GM21576 (cell line): Measurements from ENCODE around the gene CFAP77.

Experiments
- ATAC-seq: cut with Tn5 transposase; IDR thresholded peaks from one replicate; pipeline ENCODE4 v1.9.1; 2021; ENCODE audit warnings: mild to moderate bottlenecking, moderate library complexity; ENCODE audit not compliant: unreplicated experiment

Gene CFAP77

GRCh38 chr9:132486706-132487350 is 76.8 kb downstream of the CFAP77 start:
- no peak for ATAC-seq

DNA sequence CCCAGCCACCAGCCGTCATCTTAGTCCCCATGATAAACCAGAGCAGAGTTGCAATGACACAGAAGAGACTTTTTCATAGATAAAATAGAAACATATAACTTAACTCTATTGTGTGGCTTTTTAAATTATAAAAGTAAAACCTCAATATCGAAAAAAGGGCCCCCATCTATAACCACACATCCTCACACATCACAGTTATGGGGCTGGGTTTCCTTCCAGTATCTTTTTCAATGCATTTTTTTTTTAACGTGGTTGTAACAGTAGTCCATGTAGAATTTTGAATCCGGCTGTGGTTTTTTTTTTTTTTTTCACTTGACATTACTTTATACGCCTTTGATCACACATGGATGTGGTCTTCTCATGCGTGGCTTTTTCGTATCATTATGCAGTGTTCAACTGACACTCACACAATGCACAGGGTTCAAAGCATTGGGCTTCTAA is 77.4 kb downstream of the CFAP77 start:
- no peak for ATAC-seq

- no peak for ATAC-seq
Observed at GRCh38 chr9:132487980-132488535, 78.0 kb downstream of the CFAP77 start.

- ATAC-seq: no peak
Observed at GRCh38 chr9:132488626-132489025, 78.6 kb downstream of the CFAP77 start.

DNA sequence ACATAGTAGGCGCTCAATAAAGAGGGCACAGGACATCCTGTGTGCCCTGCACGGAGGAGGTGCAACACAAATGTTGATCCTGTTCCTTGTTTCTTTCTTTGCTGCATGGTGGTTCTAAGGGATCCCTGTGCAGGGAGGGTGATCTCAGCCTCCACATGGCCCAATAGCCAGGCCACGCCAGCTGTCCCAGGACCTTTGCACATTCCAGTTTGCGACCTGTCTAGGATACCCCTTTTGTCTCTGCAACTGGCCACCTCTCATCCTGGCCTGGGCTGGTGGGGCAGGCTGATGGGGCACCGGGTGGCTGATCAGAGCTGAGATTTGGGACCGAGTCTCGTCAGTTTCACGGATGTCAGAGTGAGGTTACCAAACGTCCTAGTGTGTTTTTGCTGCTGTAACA is 79.5 kb downstream of the CFAP77 start:
- no peak for ATAC-seq

DNA sequence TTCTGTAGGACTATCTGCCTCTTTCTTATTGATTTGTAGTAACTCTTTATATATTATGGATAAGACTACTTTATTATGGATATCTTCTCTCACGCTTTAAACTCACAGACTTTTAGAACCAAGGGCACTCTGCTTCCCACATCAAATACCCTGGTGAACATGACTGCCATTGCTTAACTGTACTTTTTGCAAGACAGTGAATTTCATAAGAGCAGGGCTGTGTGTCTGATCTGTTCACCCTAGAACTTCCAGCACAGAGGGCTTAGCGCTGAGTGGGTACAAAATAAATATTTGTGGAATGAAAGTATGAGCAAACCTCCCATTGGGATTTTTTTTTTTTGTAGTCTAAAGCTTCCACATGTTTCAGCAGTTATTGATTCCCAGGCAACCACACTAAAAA is 84.8 kb downstream of the CFAP77 start:
- ATAC-seq: no peak

- no peak for ATAC-seq
Observed at GRCh38 chr9:132497731-132498130, 87.7 kb downstream of the CFAP77 start.

- no peak for ATAC-seq
Observed at GRCh38 chr9:132498531-132499210, 88.7 kb downstream of the CFAP77 start.

DNA sequence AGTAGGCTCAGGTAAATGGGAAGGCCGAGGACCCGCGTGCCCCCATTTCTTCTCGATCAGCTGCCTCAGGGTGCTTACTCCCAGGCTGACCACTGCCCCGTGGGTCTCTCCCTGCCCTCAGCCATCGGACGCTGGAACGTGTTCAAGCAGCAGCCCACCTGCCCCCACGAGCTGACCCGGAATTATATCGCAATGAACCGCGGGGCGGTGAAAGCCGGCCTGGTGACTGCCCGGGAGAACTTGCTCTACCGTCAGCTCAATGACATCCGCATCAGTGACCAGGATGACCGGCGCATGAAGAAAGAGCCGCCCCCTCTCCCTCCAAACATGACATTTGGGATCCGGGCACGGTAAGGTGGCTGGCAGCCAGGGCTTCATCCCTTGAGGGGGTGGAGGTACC is 89.2 kb downstream of the CFAP77 start:
- no peak for ATAC-seq

- ATAC-seq: no peak
Observed at GRCh38 chr9:132500193-132500592, 90.2 kb downstream of the CFAP77 start.

DNA sequence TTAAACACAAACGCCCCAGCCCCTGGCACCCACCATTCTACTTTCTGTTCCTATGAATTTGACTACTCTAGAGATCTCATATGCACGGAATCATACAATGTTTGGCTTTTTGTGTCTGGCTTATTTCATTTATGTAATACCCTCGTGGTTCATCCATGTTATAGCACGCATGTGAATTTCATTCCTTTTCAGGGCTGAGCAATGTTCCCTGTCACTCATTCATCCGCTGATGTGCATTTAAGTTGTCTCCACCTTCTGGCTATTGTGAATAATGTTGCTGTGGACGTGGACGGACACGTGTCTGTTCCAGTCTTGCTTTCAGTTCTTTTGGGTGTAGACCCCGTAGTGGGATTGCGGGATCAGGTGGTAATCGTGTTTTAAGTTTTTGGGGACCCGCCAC is 92.5 kb downstream of the CFAP77 start:
- ATAC-seq: no peak

DNA sequence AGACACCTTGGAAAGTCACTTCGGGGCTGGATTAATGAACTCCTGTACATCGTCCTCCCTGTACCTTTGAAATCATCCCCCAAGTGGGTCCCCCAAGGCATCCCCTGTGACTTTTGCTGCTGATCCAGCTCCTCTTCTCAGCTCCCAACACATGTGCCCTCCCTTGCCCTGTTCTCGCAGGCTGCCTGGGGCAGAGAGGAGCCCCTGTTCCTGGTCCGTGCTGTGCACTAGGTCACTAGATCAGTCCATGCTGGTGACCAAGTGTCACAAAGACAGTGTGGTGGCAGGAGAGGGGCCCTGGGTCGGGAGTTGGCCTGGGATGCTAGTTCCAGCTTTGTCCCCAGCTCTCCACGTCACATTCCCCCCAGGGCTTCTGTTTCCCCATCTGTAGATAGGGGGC is 93.1 kb downstream of the CFAP77 start:
- ATAC-seq: no peak

DNA sequence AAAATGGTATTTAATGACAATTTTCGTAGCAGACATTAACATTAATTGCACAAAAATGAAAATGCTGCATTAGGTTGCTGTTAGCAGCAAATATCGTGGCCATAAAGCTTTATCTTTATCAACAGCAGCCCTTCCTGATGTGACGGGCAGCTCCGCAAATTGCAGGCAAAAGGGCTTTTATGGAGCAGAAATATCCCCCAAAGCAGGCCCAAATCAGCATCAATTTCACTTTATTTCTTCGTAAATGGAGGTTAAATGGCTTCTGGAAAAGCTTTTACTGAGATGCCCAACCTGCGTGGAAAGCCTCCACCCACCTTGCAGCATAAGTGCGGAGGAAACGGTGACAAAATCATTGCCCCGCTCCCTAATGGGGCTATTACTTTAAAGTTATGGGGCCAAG is 94.5 kb downstream of the CFAP77 start:
- no peak for ATAC-seq

DNA sequence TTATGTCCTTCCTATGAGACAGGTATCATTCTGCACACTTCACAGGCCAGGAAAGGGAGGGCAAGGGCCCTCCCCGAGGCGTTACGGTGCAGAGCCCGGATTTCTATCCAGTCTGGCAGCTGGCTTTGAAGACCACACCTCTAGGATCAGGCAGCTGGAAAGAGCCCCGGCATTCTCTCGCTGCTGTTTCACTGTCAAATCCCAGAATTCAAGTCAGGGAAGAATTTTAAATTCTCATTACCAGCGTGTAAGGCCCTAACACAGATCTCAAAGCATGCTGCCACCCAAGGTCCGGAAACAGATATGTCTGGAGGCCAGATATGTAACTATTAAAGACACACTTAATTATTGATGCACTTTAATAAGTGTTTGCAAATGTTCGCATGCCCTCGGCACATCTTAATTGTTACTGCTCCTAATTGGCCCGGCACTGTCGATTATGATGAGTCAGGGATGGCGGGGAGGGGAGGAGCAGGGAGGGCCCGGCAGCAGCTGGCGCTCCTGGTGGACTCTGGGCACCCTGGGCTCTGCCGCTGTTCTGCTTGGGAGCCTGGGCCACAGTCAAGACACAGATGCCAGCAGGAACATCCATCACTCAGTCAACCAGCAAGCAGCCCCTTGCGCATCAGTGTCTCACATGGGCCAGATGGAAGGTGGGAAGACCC is 96.1 kb downstream of the CFAP77 start:
- ATAC-seq: no peak

DNA sequence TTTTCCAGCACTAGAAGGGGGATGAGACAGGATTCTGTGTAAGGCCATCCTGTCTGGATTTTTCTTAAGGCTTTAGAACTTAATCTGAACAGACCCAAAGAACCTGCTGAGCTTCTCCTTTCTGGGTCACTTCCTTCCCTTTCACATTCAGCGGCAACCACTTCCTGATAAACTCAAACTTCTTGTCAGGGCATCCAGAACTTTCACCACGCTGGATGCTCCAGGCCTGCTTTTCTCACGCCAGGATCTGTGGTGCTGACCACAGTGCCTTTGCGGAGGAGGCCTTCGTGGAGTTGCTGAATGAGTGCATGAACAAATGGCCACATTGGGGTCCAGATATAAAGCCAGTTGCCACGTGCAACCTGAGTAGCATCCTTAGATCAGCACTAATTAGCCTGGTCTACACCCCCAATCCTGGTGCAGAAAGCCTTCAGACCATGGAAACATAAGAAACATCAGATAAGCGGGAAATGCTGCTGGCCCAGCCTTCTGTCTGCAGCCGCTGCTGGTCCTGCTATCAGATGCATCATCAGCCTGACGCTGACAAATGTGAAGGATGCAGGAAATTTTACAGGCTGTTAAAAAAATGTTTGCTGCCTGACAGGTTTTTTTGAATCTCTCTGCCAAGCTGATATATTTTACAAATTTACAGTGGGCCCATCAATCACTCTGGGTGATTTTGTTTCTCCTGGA is 97.1 kb downstream of the CFAP77 start:
- no peak for ATAC-seq

DNA sequence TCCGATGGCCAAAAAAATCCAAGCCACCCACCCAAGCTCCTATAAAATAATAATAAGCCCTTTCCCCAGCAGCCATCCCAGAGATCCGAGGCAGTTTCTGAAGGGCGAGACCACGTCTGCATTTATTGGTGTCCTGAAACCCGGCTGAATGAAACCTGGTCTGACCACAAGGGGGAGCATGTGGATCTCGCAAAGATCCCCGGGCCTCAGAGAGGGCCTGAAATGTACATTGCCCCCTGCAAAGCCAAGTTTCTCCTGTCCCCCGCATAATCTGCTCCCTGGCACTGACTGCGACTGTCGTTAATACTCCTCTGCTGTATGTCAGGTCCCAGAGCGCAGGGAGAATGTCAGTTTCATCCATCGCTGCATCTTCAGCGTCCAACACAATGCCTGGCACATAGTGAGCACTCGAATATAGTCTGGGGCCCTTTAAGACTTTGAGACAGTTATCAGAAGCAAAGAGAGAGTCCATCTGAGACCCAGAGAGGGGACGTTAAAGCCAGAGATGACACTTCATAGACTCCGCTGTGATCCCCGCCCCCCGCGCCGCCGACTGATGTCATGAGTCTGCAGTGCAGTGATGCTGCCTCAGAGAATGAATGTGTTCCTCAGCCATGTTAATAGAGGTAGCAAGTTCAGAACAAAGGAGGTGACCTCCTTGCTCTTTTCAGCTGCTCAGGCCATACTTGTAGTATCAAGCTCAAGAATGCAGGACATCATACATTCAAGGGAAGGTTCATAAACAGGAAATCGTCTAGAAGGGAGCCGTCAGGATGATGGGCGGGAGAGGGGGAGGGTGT is 97.9 kb downstream of the CFAP77 start:
- ATAC-seq: no peak

GRCh38 chr9:132509928-132510874 is 100.2 kb downstream of the CFAP77 start:
- ATAC-seq: no peak

DNA sequence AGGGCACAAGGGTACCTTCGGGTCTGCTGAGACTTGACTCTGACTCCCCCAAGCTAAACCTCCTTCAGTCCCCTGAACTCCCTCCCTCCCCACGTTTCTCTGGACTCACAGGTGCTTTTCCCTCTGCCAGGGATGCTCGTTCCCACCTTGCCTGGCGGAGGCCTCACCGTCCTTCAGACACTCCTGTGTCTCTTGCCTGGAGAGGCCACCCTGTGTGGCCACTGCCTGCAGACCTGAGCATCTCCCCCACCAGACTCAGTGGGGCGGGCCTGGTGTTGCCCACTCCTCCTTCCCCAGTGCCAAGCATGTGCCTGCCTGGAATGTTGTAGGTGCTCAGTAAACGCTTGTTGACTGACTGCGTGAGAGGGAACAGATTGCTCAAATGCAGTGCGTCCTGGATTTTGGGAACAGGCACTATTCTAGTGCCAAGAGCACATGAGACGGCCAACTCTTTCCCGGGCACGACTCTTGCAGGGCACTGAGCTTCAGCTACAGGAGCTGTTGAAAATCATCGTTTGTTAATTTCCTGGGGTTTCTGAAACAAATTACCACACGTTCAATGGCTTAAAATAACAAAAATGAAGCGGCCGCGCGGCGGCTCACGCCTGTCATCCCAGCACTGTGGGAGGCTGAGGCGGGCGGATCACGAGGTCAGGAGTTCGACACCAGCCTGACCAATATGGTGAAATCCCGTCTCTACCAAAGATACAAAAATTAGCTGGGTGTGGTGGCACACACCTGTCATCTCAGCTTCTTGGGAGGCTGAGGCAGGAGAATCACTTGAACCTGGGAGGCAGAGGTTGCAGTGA is 101.4 kb downstream of the CFAP77 start:
- ATAC-seq: no peak

GRCh38 chr9:132513416-132513815 is 103.4 kb downstream of the CFAP77 start:
- ATAC-seq: no peak
